Tibial nerve (tissue), 4 donors: ENCODE data around the gene CAMTA1.

ENCODE experiments used
- EP300 ChIP-seq, 2 donors: sonication (generic); formaldehyde crosslinking; IDR thresholded peaks; one replicate each; pipeline ENCODE4 v1.6.1; 2017; ENCODE audit warnings: antibody characterized with exemption in 2 of 2, mild to moderate bottlenecking in 1 of 2
- POLR2A ChIP-seq, 2 donors: fragments of 450-650 bp; IDR thresholded peaks; one replicate each; pipeline ENCODE4 v1.6.1; 2017; ENCODE audit warnings: antibody characterized with exemption in 2 of 2, mild to moderate bottlenecking in 2 of 2, moderate library complexity in 2 of 2
- TF ChIP-seq, protein P1 (sequence below), 5 experiments: fragments of 200-600 bp in 3 of 5; fragments of 450-650 bp in 2 of 5; sonication (generic) in 3 of 5; IDR thresholded peaks; one replicate each; pipeline ENCODE4 v1.5.1; 2016 to 2019; ENCODE audit warnings: antibody characterized with exemption in 5 of 5, mild to moderate bottlenecking in 3 of 5, moderate library complexity in 2 of 5

DNA sequence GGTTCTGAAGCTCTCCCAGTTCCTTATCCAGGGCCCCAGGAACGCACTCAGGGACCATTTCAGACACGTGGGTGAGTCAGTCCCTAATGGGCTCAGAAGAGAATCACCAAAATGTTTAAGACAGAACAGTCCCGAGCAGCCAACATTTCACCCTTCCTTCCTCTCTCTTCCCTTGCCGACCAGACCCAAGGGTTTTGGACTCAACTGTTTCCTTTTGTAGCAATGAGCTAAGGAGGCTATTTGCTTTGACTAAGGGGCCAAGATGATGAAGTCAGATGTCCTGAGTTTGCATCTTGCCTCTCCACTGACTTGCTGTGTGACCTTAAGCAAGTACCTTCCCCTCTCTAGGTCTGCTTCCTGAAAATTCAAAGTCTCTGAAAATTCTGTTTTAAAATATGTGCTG, 513.5 kb downstream of the CAMTA1 start:
- TF ChIP-seq EP300 (IDR thresholded peaks at IDR 0.05): no peak
- TF ChIP-seq, protein P1, sequence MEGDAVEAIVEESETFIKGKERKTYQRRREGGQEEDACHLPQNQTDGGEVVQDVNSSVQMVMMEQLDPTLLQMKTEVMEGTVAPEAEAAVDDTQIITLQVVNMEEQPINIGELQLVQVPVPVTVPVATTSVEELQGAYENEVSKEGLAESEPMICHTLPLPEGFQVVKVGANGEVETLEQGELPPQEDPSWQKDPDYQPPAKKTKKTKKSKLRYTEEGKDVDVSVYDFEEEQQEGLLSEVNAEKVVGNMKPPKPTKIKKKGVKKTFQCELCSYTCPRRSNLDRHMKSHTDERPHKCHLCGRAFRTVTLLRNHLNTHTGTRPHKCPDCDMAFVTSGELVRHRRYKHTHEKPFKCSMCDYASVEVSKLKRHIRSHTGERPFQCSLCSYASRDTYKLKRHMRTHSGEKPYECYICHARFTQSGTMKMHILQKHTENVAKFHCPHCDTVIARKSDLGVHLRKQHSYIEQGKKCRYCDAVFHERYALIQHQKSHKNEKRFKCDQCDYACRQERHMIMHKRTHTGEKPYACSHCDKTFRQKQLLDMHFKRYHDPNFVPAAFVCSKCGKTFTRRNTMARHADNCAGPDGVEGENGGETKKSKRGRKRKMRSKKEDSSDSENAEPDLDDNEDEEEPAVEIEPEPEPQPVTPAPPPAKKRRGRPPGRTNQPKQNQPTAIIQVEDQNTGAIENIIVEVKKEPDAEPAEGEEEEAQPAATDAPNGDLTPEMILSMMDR (IDR thresholded peaks at IDR 0.05): no peak
- no peak for TF ChIP-seq POLR2A (IDR thresholded peaks at IDR 0.05)
